ENCODE measurements around the gene CREB3L4. TPM values are rescaled to one million over a fixed set of nuclear protein-coding genes. Genes with fewer than 3 reads are reported as not detected.

Gene CREB3L4
- total RNA-seq, 3 donors from 2014 or later (not counting 1 experiment from before 2014, with no cell fraction given) = 10.8 to 16.8 (median 10.9) TPM

DNA sequence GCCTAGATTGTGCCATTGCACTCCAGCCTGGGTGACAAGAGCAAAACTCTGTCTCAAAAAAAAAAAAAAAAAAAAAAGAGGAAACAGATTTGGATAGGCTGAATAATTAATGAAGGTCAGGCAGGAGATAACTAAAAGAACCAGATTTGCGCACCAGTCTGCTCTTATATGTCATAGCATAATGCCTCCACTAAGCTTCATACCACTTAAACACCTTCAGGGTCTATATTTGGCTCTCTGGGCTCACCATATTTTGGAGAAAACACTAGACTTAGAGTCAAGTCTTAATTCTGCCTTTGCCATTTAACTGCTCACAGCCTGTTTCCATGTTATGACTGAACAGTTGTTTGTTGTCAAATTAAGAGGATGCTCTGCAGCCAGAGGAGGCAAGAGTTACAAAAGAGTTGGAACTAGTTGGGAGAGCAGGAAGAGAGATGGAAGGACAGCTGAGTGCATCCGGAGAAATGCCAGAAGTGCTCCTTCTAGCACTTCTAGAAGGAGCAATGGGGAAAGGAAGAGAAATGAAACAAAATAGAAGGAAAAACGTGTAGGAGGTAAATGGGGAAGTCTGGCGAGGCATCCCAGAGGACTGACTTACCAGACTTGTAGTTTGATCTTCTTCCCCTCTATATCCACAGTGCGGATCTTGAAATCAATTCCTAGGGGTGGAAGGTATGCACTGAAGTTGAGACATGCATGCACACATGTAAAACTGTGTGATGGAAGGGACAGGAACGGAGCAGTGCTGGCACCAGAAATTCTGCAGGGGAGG lies 16.6 kb downstream of the CREB3L4 start:
- Mint-ChIP-seq H3K9me3 (no peaks in the 10 kb centered on the region), H3K27me3 (ENCODE audit: low read depth in 2 of 2) (peaks cover 21% of the 10 kb centered on the region in 2 donors), H3K4me1 (peaks cover 11 to 19% of the 10 kb centered on the region in 2 donors), H3K36me3 (no peaks in the 10 kb centered on the region), H3K27ac (no peak overlapping the region), H3K4me3 (no peak overlapping the region)
- no peaks in the 10 kb centered on the region for H3K9me3 ChIP-seq (ENCODE audit: control insufficient read depth, insufficient read depth, low read length)
- H3K36me3 ChIP-seq (ENCODE audit: control insufficient read depth, insufficient read depth, low read length) = no peaks in the 10 kb centered on the region
- H3K4me1 ChIP-seq (ENCODE audit: control insufficient read depth, insufficient read depth, low read length) = peaks cover 14% of the 10 kb centered on the region
- intact Hi-C loops (cut with micrococcal nuclease) = no loop called here
- ATAC-seq (no peak), DNase-seq (no peak)
- no peak overlapping the region for H3K27ac ChIP-seq (ENCODE audit: low read length)
- H3K27me3 ChIP-seq (ENCODE audit: control insufficient read depth, insufficient read depth, low read length) = peaks cover 6% of the 10 kb centered on the region
- H3K4me3 ChIP-seq (ENCODE audit: low read length) = no peak overlapping the region
- WGBS (ENCODE audit: insufficient coverage) = 100% methylated on average over 4 of the region's 6 CpGs
- TF ChIP-seq, protein P1, sequence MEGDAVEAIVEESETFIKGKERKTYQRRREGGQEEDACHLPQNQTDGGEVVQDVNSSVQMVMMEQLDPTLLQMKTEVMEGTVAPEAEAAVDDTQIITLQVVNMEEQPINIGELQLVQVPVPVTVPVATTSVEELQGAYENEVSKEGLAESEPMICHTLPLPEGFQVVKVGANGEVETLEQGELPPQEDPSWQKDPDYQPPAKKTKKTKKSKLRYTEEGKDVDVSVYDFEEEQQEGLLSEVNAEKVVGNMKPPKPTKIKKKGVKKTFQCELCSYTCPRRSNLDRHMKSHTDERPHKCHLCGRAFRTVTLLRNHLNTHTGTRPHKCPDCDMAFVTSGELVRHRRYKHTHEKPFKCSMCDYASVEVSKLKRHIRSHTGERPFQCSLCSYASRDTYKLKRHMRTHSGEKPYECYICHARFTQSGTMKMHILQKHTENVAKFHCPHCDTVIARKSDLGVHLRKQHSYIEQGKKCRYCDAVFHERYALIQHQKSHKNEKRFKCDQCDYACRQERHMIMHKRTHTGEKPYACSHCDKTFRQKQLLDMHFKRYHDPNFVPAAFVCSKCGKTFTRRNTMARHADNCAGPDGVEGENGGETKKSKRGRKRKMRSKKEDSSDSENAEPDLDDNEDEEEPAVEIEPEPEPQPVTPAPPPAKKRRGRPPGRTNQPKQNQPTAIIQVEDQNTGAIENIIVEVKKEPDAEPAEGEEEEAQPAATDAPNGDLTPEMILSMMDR (IDR thresholded peaks at IDR 0.05) = no peak

GRCh38 chr1:153985341-153985912 lies 17.7 kb downstream of the CREB3L4 start:
- DNase-seq = no peak
- no peaks in the 10 kb centered on the region for H3K9me3 Mint-ChIP-seq
- no peak overlapping the region for H3K27ac ChIP-seq (ENCODE audit: low read length)
- no peaks in the 10 kb centered on the region for H3K36me3 ChIP-seq (ENCODE audit: control insufficient read depth, insufficient read depth, low read length)
- no peaks in the 10 kb centered on the region for H3K9me3 ChIP-seq (ENCODE audit: control insufficient read depth, insufficient read depth, low read length)
- no peaks in the 10 kb centered on the region for H3K36me3 Mint-ChIP-seq
- H3K4me3 ChIP-seq (ENCODE audit: low read length) = no peak overlapping the region
- WGBS (ENCODE audit: insufficient coverage) = 54% methylated on average over 6 of the region's 7 CpGs
- no peak for ATAC-seq
- H3K4me1 Mint-ChIP-seq = peaks cover 18 to 25% of the 10 kb centered on the region in 2 donors
- H3K27me3 ChIP-seq (ENCODE audit: control insufficient read depth, insufficient read depth, low read length) = peaks cover 6% of the 10 kb centered on the region
- TF ChIP-seq, protein P1 (IDR thresholded peaks at IDR 0.05) = no peak
- H3K27ac Mint-ChIP-seq = peak overlapping the region in 1 of 2 donors; percentile 35
- H3K27me3 Mint-ChIP-seq (ENCODE audit: low read depth in 2 of 2) = peaks cover 21% of the 10 kb centered on the region in 2 donors
- intact Hi-C loops (cut with micrococcal nuclease) = loop anchor here (5.0 kb wide), 1 partner anchor 473 kb away; no protein-coding TSS in a partner anchor
- H3K4me1 ChIP-seq (ENCODE audit: control insufficient read depth, insufficient read depth, low read length) = peaks cover 20% of the 10 kb centered on the region
- H3K4me3 Mint-ChIP-seq = peak overlapping the region; percentile 36

DNA sequence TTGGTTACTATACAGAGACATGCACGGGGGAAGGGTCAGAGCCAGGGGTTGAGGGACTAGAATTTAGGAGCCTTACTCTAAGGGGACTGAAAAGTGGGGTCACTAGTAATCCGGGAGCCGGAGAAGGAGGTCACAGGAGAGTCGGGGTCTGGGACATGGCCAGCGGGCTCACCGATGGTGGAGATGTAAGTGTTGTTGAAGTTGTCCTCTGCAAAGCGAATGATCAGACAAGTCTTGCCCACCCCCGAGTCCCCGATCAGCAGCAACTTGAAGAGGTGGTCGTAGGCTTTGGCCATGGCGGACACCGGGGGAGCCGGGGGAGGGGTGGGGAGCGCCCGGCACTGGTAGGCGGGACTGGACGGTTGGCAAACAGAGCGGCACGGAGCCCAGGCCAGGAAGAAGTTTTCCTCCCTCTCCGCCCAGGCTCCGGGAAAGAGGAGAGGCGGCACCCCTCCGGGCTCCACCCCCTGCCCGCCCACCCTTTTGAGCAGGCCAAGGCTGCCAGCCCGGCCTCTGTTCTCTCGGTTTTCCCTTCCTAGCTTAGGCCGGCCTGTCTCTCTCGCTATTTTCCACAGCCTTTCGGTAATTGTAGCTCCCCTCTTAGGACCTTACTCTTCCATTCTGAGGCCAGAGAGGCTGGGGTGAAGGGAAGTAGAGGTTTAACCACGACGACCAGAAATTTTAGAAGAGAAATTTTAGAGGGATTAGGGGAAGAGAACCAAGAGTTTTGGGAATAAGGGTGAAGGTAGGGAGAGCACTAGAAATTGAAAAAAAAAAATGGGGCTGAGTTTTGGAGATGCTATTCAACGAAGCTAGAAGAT lies 18.4 kb downstream of the CREB3L4 start, which contains the start of gene RAB13:
Gene RAB13, minus strand, starts transcription at position 399 of the 821 bp plus-strand sequence. Its CDS starts 103 bp downstream, at position 296.
- Histone ChIP-seq H3K27ac (ENCODE audit: low read length) (peak within 1 kb of the TSS; percentile 29), H3K27me3 (ENCODE audit: control insufficient read depth, insufficient read depth, low read length) (peaks cover 6% of the 10 kb centered on the region), H3K36me3 (ENCODE audit: control insufficient read depth, insufficient read depth, low read length) (no peaks in the 10 kb centered on the region), H3K4me3 (ENCODE audit: low read length) (no peak within 1 kb of the TSS), H3K9me3 (ENCODE audit: control insufficient read depth, insufficient read depth, low read length) (no peaks in the 10 kb centered on the region), H3K4me1 (ENCODE audit: control insufficient read depth, insufficient read depth, low read length) (peaks cover 23% of the 10 kb centered on the region)
- Mint-ChIP-seq H3K9me3 (no peaks in the 10 kb centered on the region), H3K27ac (peak within 1 kb of the TSS; percentile 35 to 86), H3K4me1 (peaks cover 25 to 31% of the 10 kb centered on the region in 2 donors), H3K27me3 (ENCODE audit: low read depth in 2 of 2) (peaks cover 21% of the 10 kb centered on the region in 2 donors), H3K36me3 (peaks cover under 1% of the 10 kb centered on the region), H3K4me3 (peak within 1 kb of the TSS; percentile 66)
- intact Hi-C loops (cut with micrococcal nuclease) = loop anchor here (1.0 to 5.0 kb wide), 4 partner anchors 165 to 474 kb away; partner anchors contain the start of gene ILF2
- ATAC-seq = no peak
- DNase-seq = no peak
- 21% methylated on average over 27 of the region's 32 CpGs for WGBS (ENCODE audit: insufficient coverage)
- TF ChIP-seq, protein P1 (IDR thresholded peaks at IDR 0.05) = no peak

Data from natural killer cell (primary cell).